ENCODE measurements around the gene RIMBP2.
"Not testable (repeated sequence)": the region's sequence is repeated elsewhere in the genome, so short reads cannot be mapped to it uniquely, and the experiment has no call there.

The RIMBP2 gene

DNA sequence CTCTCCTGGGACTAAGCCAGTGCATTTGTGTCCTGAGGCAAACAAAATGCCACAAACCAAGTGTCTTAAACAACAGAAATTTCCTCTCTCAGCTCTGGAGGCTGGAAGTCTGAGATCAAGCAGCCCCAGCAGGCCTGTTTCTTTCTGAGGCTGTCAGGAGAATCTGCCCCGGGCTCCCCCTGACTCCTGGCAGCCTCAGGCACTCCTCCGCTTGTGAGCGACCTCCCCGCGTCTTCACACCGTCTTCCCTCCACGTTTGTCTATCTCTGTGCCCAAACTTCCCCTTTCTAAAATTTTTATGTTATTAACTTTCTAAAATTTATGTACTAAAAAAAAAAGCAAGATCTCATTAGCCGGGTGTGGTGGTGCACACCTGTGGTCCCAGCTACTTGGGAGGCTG lies 59.7 kb downstream of the RIMBP2 start:
- DNase-seq (ENCODE audit: low read depth, low spot score) = no peak

DNA sequence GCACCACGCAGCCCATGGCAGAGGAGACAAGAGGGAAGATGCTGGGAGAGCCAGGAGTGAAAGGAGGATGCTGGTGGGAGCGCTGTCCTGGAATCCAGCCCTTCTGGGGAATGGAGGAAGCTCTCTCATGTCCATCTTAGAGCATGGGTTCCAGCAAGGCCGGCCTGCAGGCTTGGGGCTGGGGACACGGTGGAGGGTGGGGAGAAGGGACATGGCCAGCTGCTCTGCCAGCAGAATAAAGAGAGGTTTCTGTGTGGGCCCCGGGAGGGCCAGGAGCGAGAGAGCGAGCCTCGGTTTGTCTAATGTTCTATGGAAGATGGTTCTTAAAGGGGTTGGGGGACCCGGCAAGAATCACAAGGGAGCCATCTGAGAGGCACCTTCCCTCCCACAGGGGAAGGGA lies 60.2 kb downstream of the RIMBP2 start:
- DNase-seq (ENCODE audit: low read depth, low spot score) = no peak

- DNase-seq (ENCODE audit: low read depth, low spot score) = no peak
Measured at GRCh38 chr12:130655010-130655409, 61.1 kb downstream of the RIMBP2 start.

DNA sequence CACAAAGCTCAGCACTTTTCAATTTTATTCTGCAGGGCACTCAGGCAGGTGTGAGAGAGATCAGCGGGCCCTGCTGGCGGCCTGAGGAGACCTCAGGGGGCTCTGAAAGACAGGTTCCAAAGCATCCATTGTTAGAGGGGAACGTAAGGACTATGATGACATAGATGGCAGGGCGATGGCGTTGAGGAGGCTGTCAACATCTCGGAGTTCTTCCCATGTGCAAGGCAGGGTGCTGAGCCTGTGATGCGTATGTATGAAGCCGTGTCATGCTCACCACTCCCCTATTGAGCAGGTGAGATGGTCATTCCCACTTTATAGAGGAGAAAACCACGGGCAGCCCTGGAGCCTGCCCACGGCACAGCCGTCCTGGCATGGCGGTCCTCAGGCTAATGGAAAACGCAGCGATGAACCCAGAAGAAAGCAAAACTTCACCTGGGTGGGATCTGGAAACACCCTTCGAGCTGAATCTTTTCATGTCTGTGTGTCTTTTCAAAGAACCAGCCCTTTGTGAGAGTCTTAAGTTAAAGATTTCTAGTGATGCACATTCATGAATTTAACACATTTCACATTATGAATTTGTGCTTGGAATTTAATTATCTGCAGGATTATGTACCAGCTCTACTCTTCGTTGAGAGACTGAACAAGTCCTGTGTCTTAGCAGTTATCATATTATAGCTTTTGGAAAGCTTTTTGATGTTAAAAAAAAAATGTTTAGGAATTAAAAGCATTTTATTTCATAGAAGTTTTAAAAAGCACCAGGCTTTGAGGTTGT lies 64.7 kb downstream of the RIMBP2 start:
- no peak for DNase-seq (ENCODE audit: low read depth, low spot score)

- no peak for DNase-seq (ENCODE audit: low read depth, low spot score)
Measured at GRCh38 chr12:130650131-130650530, 66.0 kb downstream of the RIMBP2 start.

DNA sequence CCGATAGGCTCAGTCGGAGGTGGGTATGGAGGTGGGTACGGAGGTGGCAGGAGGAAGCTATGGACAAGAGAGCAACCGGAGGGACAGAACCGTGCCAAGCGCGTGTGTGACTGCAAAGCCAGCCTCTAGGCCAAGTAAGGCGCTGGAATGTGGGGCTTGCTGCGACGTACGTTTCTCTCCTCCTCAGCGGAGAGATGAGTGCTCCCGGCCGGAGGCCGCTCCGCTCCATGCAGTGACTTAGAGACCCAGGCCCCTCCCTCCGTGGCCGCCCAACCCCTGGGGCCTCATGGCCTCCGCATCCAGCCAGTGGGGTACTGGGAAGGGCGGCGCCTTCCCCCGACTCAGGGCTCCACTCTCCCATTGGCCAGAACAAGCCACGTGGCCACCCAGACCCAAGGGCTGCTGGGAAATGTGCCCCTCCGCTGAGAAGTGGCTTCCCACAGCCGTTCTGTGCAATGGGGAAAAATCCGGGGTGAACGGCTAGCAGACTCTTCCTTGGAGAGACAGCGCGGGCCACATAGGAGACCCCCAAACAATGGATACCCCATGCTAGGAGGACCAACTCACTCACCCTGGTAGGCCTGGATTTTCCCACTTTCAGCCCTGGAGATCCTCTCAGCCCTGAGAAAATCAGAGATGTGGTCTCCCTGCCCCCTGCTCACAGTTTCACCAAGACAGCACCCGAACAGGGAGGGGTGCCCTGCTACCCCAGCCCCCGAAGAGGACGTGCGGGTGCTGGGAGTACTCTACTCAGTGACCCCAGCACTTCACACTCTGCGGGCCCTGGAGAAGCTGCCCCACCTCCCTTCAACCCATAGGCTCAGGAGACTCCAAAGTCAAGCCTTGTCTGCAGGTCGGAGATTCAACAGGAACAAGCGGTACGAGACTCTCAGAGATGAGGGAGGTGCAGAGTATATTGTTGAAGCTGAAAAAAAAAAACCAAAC lies 66.7 kb downstream of the RIMBP2 start:
- DNase-seq (ENCODE audit: low read depth, low spot score) = no peak

GRCh38 chr12:130647814-130648213 lies 68.3 kb downstream of the RIMBP2 start:
- no peak for DNase-seq (ENCODE audit: low read depth, low spot score)

GRCh38 chr12:130646716-130647370 lies 69.3 kb downstream of the RIMBP2 start:
- DNase-seq (ENCODE audit: low read depth, low spot score) = no peak

DNA sequence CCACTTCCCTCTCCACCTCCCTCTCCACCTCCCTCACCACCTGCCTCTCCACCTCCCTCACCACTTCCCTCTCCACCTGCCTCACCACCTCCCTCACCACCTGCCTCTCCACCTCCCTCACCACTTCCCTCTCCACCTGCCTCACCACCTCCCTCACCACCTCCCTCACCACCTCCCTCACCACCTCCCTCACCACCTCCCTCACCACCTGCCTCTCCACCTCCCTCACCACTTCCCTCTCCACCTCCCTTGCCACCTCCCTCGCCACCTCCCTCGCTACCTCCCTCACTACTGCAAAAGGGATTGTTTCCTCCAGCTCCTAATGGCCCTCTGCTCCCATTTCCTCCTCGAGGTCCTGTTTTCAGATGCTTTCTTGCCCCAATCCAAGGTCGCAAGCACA lies 69.9 kb downstream of the RIMBP2 start:
- not testable (repeated sequence) for DNase-seq (ENCODE audit: low read depth, low spot score)

GRCh38 chr12:130645751-130646150 lies 70.3 kb downstream of the RIMBP2 start:
- no peak for DNase-seq (ENCODE audit: low read depth, low spot score)

GRCh38 chr12:130644566-130644965 lies 71.5 kb downstream of the RIMBP2 start:
- DNase-seq (ENCODE audit: low read depth, low spot score) = no peak

DNA sequence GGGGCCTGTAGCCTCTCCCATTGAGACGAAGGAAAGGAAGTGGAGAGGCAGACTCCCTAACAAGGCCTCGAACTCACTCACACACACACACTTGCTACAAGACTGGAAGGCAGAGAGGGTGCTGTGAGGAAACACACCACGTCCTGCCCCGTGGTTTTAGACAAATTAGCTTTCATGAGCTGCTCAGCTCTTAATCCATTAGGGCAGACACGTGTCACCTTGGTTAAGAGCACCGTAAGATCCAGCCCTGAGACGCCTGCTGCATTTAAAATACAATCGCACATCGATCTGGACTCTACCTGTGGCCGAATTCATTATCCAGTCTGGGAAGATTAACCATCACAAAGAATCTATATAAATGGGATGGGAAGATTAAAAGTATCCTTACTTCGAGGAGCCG lies 72.0 kb downstream of the RIMBP2 start:
- no peak for DNase-seq (ENCODE audit: low read depth, low spot score)

DNA sequence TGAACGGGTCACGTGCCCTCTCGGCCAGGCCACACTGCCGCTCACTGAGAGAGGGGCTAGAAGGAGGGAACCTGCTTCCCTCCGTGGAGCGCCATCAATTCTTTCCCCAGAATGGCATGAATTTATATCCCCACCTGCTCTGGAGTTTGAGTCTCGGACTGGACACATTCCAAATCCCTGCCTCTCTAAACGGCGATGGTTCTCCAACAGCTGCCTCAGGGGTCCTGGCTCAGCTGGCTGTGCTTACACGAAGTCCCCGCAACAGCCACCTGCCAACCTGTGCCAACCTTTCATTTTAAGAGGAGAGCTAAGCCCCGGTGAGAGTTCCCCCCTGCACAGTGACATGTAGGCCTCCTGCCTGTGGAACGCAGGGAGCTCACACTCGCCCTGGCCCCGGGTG lies 73.2 kb downstream of the RIMBP2 start:
- DNase-seq (ENCODE audit: low read depth, low spot score) = no peak

DNA sequence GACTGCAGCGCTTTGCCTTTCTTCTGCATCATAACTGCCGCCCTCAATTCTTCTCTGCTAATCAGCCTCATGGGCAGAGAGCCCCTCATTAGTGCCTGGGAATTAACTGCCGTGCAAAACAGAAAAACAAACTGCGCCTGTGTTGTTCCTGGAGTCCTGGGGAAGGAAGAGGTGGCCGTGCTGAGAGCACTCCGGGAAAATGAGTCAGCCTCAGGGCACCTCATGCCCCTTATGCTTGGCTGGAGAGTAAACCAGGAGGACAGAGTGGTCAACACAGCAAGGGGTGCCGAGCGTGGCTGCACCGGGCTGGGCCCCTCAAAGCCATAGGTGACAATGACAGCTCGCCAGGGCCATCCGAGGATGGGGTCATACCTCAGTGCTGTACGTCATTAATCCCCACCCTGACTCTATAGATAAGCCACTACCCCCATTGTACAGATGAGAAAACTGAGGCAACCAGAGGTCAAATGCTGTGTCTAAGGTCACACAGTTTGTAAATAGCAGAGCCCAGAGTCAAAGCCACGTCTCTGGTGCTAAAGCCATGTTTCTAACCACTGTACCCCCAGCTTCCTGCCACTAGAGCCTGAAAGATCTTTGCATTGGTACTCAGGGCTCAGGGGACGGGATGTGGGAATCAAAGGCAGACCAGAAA lies 74.4 kb downstream of the RIMBP2 start:
- DNase-seq (ENCODE audit: low read depth, low spot score) = no peak

- no peak for DNase-seq (ENCODE audit: low read depth, low spot score)
Measured at GRCh38 chr12:130640901-130641300, 75.2 kb downstream of the RIMBP2 start.

DNA sequence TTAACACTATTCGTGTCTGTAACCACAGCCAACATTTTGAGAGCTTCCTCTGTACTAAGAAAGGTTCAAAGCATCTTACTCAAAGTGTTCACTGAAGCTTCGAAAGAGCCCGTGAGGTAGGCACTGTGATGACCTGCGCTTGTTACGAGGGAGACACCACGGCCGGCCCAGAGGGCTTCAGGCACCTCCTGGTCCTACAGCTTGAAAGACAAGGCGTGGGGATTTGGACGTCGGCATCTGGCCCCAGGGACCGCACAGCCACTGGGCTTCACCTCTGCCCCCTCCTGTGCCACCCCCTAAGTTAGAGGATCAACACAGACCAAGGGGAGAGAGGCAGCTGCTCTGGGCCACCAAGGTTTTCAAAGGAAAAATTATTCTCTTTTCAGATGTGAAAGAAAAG lies 75.6 kb downstream of the RIMBP2 start:
- DNase-seq (ENCODE audit: low read depth, low spot score) = no peak

- no peak for DNase-seq (ENCODE audit: low read depth, low spot score)
Measured at GRCh38 chr12:130639476-130640424, 76.3 kb downstream of the RIMBP2 start.

DNA sequence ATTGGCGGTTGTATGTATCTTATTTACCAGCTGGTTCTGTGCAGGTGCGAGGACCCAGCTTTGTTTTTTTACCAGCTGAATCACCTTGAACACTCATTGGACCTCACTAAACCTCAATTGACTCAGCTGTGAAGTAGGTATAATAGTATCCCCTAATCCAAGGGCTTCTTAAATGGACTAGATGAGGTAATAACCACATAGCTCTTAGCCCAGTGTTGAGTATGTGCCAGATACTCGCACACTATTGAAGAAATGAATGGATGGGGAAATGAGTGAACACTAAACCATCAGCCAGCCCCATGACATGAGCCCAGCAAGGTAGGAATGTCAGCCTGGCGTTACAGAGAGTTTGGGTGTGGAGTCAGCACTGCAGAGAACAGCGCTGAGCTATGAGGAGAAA lies 79.7 kb downstream of the RIMBP2 start:
- DNase-seq (ENCODE audit: low read depth, low spot score) = no peak

DNA sequence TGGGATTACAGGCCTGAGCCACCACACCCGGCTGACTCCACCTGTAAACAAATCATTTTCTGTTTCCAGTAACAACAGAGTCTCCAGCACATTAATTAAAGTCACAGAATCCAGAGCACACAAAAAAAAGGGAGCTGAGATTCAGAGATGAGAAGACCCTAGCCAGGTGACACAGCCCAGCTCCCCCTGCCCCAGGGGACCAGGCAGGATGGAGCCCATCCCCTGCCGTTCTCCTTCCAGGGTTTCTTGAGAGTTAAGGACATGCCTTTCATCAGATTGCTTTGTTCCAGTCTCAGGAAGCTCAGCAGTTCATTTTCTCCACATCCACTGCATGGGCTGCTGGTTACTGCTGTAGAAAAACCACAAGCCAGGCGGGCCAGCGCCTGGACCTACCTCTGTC lies 81.2 kb downstream of the RIMBP2 start:
- no peak for DNase-seq (ENCODE audit: low read depth, low spot score)

DNA sequence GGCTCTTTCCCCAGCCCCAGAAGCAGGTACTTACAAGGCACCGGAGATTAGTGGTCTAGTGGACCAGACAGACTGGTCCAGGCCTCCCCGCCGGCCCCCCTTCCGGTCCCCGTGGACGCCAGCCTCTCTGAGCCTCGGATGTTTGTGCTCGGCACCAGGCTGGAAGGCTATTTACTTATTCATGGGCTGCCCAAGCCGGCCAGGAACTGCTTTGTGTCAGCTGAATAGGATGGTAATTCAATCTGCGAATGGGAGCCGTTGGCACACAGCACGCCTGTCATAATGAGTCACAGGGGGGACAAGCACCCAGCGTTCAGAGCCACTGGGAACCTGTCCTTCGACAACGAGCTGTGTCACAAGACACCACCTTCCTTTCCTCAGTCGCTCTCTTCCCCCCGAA lies 82.3 kb downstream of the RIMBP2 start:
- DNase-seq (ENCODE audit: low read depth, low spot score) = peak; percentile 52

DNA sequence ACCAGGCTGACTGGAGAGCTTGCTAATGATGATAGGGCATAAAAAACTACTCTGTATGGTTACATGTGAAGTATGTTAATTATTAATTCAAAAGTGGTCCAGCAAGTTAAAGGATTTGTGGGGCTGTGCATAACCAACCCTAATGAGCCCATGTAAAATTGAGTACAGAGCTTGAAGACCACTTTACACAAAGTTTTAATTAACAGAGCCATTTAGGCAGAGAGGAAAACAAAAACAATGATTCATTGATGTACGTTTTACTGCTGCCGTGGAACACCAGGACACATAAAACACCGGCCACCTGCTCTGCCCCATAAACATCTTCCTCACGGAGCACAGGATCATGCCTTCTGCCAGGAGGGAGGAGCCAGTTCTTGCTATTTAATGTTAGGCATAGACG lies 83.5 kb downstream of the RIMBP2 start:
- DNase-seq (ENCODE audit: low read depth, low spot score) = no peak

Measured in astrocyte of the hippocampus (primary cell).